Liver (tissue), 9 donors: ENCODE results near the gene RTN3. TPM values are rescaled to one million over a fixed set of nuclear protein-coding genes. Genes with fewer than 3 reads are reported as not detected.

ENCODE experiments used
- DNase-seq: peaks from one replicate; pipeline ENCODE4 v3.0.0-alpha.2; 2017; ENCODE audit warnings: low spot score
- H3K27ac ChIP-seq, 2 donors: one replicate each; pipeline ENCODE4 v1.7.0; 2013; ENCODE audit warnings: inconsistent platforms in 2 of 2, low read length in 2 of 2, control low read depth in 1 of 2, low read depth in 1 of 2, mild to moderate bottlenecking in 1 of 2
- H3K27me3 ChIP-seq, 4 donors: one replicate each; pipeline versions ENCODE4 v1.6.1 to v1.7.0; 2013; ENCODE audit warnings: low read length in 3 of 4, inconsistent platforms in 1 of 4, mild to moderate bottlenecking in 1 of 4, moderate library complexity in 1 of 4; ENCODE audit not compliant: control insufficient read depth in 4 of 4, insufficient read depth in 4 of 4
- H3K36me3 ChIP-seq, 4 donors: one replicate each; pipeline versions ENCODE4 v1.6.1 to v1.7.0; 2013; ENCODE audit warnings: low read length in 3 of 4, mild to moderate bottlenecking in 3 of 4, low read depth in 1 of 4, moderate library complexity in 1 of 4; ENCODE audit not compliant: control insufficient read depth in 4 of 4, insufficient read depth in 3 of 4
- H3K4me1 ChIP-seq, 4 donors: one replicate each; pipeline versions ENCODE4 v1.6.1 to v1.7.0; 2013; ENCODE audit warnings: low read length in 3 of 4, mild to moderate bottlenecking in 3 of 4, moderate library complexity in 1 of 4; ENCODE audit not compliant: control insufficient read depth in 4 of 4, insufficient read depth in 4 of 4
- H3K4me3 ChIP-seq, 3 donors: one replicate each; pipeline versions ENCODE4 v1.6.1 to v1.7.0; 2013; ENCODE audit warnings: low read length in 3 of 3, control low read depth in 1 of 3, low read depth in 1 of 3, mild to moderate bottlenecking in 1 of 3
- H3K9ac ChIP-seq, 2 donors: one replicate each; pipeline ENCODE4 v1.7.0; 2013; ENCODE audit warnings: low read length in 2 of 2, mild to moderate bottlenecking in 2 of 2, moderate library complexity in 2 of 2, control low read depth in 1 of 2, low read depth in 1 of 2
- H3K9me3 ChIP-seq, 4 donors: one replicate each; pipeline versions ENCODE4 v1.6.1 to v1.7.0; 2013; ENCODE audit warnings: low read length in 3 of 4; ENCODE audit not compliant: control insufficient read depth in 4 of 4
- EGR1 ChIP-seq, 2 donors: IDR thresholded peaks; 2 replicates each; pipeline ENCODE4 v1.6.1; 2016 to 2018; ENCODE audit warnings: antibody characterized with exemption in 2 of 2, low read depth in 2 of 2
- FOXA1 ChIP-seq: IDR thresholded peaks from 2 replicates; pipeline ENCODE4 v1.6.1; 2016; ENCODE audit warnings: antibody characterized with exemption
- FOXA2 ChIP-seq: IDR thresholded peaks from 2 replicates; pipeline ENCODE4 v1.6.1; 2016; ENCODE audit warnings: antibody characterized with exemption
- GABPA ChIP-seq, 2 donors: IDR thresholded peaks in 1 of 2; conservative IDR thresholded peaks in 1 of 2; 2 replicates each; pipeline ENCODE4 v1.6.1; 2016; ENCODE audit warnings: antibody characterized with exemption in 2 of 2, mild to moderate bottlenecking in 1 of 2, moderate library complexity in 1 of 2
- HNF4A ChIP-seq, 2 donors: conservative IDR thresholded peaks; 2 replicates each; pipeline ENCODE4 v1.6.1; 2016; ENCODE audit warnings: antibody characterized with exemption in 2 of 2, mild to moderate bottlenecking in 2 of 2
- HNF4G ChIP-seq: IDR thresholded peaks from 2 replicates; pipeline ENCODE4 v1.6.1; 2016; ENCODE audit warnings: antibody characterized with exemption
- JUND ChIP-seq, 2 donors: IDR thresholded peaks; 2 replicates each; pipeline ENCODE4 v1.6.1; 2016; ENCODE audit warnings: antibody characterized with exemption in 2 of 2
- NR2F2 ChIP-seq: IDR thresholded peaks from 2 replicates; pipeline ENCODE4 v1.6.1; 2016; ENCODE audit warnings: antibody characterized with exemption
- RAD21 ChIP-seq, 2 donors: IDR thresholded peaks; 2 replicates each; pipeline ENCODE4 v1.6.1; 2016; ENCODE audit warnings: antibody characterized with exemption in 2 of 2, mild to moderate bottlenecking in 2 of 2
- RXRA ChIP-seq, 2 donors: IDR thresholded peaks; 2 replicates each; pipeline ENCODE4 v1.6.1; 2017 to 2018; ENCODE audit warnings: antibody characterized with exemption in 2 of 2, mild to moderate bottlenecking in 1 of 2
- SP1 ChIP-seq: IDR thresholded peaks from 2 replicates; pipeline ENCODE4 v1.6.1; 2018; ENCODE audit warnings: antibody characterized with exemption, mild to moderate bottlenecking
- TAF1 ChIP-seq: conservative IDR thresholded peaks from 2 replicates; pipeline ENCODE4 v1.6.1; 2016; ENCODE audit warnings: antibody characterized with exemption, mild to moderate bottlenecking
- YY1 ChIP-seq: IDR thresholded peaks from 2 replicates; pipeline ENCODE4 v1.6.1; 2016; ENCODE audit warnings: antibody characterized with exemption, mild to moderate bottlenecking
- WGBS: extraction: QIAGEN DNeasy Blood & Tissue Kit; methylation state at CpG from one replicate; pipeline ENCODE4 v1.1.7; 2013; 5-methylcytosine and 5-hydroxymethylcytosine counted together
- polyA plus RNA-seq, 2 donors: library from polyadenylated mRNA; stranded (reverse) in 1 of 2; unstranded in 1 of 2; fragments of 200-250 nt in 1 of 2; fragments of >200 nt in 1 of 2; fragmentation: Nextera tagmentation in 1 of 2; extraction: Ambion mirVana in 1 of 2; gene quantifications; one replicate each; pipeline versions ENCODE4 v1.2.1 to v1.2.3, GENCODE V29; 2013 to 2015
- total RNA-seq, 2 donors: library from RNA; depleted of rRNA; stranded (reverse); fragments of >200 nt; gene quantifications; one replicate each; pipeline ENCODE4 v1.2.3, GENCODE V29; 2014
- TF ChIP-seq, protein P1 (sequence below): IDR thresholded peaks from 2 replicates; pipeline ENCODE4 v1.6.1; 2016; ENCODE audit warnings: antibody characterized with exemption, mild to moderate bottlenecking
- TF ChIP-seq, protein P2 (sequence below): IDR thresholded peaks from 2 replicates; pipeline ENCODE4 v1.6.1; 2016; ENCODE audit warnings: antibody characterized with exemption
- TF ChIP-seq, protein P3 (sequence below): fragments of 150-350 bp; IDR thresholded peaks from 2 replicates; pipeline ENCODE4 v1.5.1; 2017; ENCODE audit warnings: improper control_type of control experiment, low read depth, low read length; ENCODE audit not compliant: missing input control
- TF ChIP-seq, protein P4 (sequence below): IDR thresholded peaks from 2 replicates; pipeline ENCODE4 v1.6.1; 2016; ENCODE audit warnings: antibody characterized with exemption
- TF ChIP-seq, protein P5 (sequence below): IDR thresholded peaks from 2 replicates; pipeline ENCODE4 v1.6.1; 2016; ENCODE audit warnings: antibody characterized with exemption
- donor health status: healthy.
- donor health status: healthy.
- donor health status: healthy.
- donor health status: healthy.
- donor health status: healthy.

The RTN3 gene
- total and polyA plus RNA-seq, 4 donors, result 29.7 to 49.3 (median 31.4) TPM

GRCh38 chr11:63660972-63661371 lies 20.3 kb upstream of the RTN3 start:
- H3K4me1 ChIP-seq, result no peaks in the 10 kb centered on the region
- WGBS, result 96% methylated on average over 8 of the region's 8 CpGs
- H3K4me3 ChIP-seq, result no peak overlapping the region
- no peak for TF ChIP-seq RAD21 (IDR thresholded peaks at IDR 0.05)
- TF ChIP-seq, protein P1, sequence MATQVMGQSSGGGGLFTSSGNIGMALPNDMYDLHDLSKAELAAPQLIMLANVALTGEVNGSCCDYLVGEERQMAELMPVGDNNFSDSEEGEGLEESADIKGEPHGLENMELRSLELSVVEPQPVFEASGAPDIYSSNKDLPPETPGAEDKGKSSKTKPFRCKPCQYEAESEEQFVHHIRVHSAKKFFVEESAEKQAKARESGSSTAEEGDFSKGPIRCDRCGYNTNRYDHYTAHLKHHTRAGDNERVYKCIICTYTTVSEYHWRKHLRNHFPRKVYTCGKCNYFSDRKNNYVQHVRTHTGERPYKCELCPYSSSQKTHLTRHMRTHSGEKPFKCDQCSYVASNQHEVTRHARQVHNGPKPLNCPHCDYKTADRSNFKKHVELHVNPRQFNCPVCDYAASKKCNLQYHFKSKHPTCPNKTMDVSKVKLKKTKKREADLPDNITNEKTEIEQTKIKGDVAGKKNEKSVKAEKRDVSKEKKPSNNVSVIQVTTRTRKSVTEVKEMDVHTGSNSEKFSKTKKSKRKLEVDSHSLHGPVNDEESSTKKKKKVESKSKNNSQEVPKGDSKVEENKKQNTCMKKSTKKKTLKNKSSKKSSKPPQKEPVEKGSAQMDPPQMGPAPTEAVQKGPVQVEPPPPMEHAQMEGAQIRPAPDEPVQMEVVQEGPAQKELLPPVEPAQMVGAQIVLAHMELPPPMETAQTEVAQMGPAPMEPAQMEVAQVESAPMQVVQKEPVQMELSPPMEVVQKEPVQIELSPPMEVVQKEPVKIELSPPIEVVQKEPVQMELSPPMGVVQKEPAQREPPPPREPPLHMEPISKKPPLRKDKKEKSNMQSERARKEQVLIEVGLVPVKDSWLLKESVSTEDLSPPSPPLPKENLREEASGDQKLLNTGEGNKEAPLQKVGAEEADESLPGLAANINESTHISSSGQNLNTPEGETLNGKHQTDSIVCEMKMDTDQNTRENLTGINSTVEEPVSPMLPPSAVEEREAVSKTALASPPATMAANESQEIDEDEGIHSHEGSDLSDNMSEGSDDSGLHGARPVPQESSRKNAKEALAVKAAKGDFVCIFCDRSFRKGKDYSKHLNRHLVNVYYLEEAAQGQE, result no peak
- no peak for TF ChIP-seq TAF1
- no peak for TF ChIP-seq HNF4A (conservative IDR thresholded peaks at IDR 0.05)
- no peak for TF ChIP-seq EGR1 (IDR thresholded peaks at IDR 0.05; ENCODE audit: low read depth in 2 of 2)
- TF ChIP-seq GABPA (IDR thresholded peaks at IDR 0.05 in 1 of 2, conservative IDR thresholded peaks at IDR 0.05 in 1 of 2), result no peak
- TF ChIP-seq, protein P2, sequence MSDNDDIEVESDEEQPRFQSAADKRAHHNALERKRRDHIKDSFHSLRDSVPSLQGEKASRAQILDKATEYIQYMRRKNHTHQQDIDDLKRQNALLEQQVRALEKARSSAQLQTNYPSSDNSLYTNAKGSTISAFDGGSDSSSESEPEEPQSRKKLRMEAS, result no peak
- TF ChIP-seq YY1, result no peak
- TF ChIP-seq, protein P3, sequence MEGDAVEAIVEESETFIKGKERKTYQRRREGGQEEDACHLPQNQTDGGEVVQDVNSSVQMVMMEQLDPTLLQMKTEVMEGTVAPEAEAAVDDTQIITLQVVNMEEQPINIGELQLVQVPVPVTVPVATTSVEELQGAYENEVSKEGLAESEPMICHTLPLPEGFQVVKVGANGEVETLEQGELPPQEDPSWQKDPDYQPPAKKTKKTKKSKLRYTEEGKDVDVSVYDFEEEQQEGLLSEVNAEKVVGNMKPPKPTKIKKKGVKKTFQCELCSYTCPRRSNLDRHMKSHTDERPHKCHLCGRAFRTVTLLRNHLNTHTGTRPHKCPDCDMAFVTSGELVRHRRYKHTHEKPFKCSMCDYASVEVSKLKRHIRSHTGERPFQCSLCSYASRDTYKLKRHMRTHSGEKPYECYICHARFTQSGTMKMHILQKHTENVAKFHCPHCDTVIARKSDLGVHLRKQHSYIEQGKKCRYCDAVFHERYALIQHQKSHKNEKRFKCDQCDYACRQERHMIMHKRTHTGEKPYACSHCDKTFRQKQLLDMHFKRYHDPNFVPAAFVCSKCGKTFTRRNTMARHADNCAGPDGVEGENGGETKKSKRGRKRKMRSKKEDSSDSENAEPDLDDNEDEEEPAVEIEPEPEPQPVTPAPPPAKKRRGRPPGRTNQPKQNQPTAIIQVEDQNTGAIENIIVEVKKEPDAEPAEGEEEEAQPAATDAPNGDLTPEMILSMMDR, result no peak
- no peak for TF ChIP-seq HNF4G
- no peak for TF ChIP-seq FOXA2
- TF ChIP-seq, protein P4, sequence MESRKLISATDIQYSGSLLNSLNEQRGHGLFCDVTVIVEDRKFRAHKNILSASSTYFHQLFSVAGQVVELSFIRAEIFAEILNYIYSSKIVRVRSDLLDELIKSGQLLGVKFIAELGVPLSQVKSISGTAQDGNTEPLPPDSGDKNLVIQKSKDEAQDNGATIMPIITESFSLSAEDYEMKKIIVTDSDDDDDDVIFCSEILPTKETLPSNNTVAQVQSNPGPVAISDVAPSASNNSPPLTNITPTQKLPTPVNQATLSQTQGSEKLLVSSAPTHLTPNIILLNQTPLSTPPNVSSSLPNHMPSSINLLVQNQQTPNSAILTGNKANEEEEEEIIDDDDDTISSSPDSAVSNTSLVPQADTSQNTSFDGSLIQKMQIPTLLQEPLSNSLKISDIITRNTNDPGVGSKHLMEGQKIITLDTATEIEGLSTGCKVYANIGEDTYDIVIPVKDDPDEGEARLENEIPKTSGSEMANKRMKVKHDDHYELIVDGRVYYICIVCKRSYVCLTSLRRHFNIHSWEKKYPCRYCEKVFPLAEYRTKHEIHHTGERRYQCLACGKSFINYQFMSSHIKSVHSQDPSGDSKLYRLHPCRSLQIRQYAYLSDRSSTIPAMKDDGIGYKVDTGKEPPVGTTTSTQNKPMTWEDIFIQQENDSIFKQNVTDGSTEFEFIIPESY, result no peak
- TF ChIP-seq, protein P5, sequence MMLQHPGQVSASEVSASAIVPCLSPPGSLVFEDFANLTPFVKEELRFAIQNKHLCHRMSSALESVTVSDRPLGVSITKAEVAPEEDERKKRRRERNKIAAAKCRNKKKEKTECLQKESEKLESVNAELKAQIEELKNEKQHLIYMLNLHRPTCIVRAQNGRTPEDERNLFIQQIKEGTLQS, result no peak
- TF ChIP-seq RXRA (IDR thresholded peaks at IDR 0.05), result no peak
- TF ChIP-seq SP1, result no peak
- no peak for TF ChIP-seq JUND (IDR thresholded peaks at IDR 0.05)
- TF ChIP-seq FOXA1, result no peak
- no peak for TF ChIP-seq NR2F2
- no peak overlapping the region for H3K9ac ChIP-seq
- no peaks in the 10 kb centered on the region for H3K9me3 ChIP-seq
- H3K27ac ChIP-seq, result no peak overlapping the region
- peaks cover 0 to 12% (median 3%) of the 10 kb centered on the region in 4 donors for H3K36me3 ChIP-seq
- no peaks in the 10 kb centered on the region for H3K27me3 ChIP-seq
- no peak for DNase-seq
